ENCODE results near the gene RBKS. TPM values are rescaled to one million over a fixed set of nuclear protein-coding genes. Genes with fewer than 3 reads are reported as not detected.

Gene RBKS
- total RNA-seq, 2 donors from 2014 or later, result 1.5 TPM

DNA sequence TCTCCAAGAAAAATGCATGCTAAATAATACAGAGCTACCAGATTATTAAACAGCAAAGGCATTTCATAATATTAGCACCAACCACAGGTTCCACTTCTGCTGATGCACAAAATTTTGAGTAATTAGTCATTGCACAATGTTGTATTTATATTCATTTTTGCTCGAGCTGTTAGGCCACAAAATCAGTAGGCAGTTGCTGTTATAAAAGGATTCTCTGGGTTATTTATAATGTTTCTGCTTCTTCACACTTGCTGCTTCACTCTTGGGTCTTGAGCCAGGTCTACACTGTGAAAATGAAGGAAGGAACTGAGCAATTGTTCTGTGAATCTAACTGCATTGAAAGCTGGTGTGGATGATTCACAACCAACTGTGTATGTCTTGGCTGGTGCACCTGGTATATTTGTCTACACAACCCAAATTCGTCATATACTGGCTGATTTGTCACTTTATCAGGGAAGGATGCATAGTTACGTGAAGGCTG lies 80.4 kb downstream of the RBKS start:
- no peak for DNase-seq (ENCODE audit: low spot score)
- intact Hi-C loops (cut with DNase I), result loop anchor here in 1 of 2 donors (10.0 kb wide), 1 partner anchor 75 kb away; no protein-coding TSS in a partner anchor

DNA sequence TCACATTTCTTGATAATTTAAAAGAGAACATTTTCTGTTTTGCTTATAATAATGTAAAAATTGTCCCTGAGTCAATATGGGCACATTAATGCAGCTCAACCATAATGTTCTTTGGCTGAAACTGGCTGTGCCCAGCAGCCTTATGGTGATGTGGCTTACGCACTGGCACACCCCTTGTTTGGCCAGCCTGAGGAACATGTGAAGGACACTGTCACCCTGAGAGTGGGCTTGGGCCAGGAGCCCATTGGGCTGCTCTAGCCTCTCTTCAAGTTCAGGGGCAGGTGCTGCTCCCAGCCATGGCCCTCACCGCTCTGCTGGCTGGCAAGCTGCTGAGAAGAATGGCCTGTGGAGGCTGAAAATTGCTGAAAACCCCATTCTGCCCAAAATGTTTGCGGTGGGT lies 81.2 kb downstream of the RBKS start:
- intact Hi-C loops (cut with DNase I), result loop anchor here in 1 of 2 donors (10.0 kb wide), 1 partner anchor 76 kb away; no protein-coding TSS in a partner anchor

DNA sequence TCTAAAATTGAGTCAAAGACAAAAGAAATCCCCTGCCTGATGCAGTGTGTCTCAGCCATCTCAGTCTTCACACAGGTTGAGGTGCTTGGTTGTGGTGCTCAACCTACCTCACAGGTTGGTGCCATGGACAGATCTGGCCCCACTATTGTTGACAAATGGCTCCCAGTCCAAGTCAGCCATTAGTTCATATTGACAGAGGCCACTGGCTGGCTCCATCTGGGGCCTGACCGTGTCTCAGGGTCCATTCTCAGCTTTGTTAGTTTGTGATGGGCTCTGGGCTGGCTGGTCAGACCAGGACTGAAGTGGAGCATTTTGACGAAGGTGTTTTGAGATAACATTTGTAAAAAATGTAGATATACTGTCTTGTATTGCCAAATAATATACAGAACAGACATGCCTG lies 81.8 kb downstream of the RBKS start:
- intact Hi-C loops (cut with DNase I), result loop anchor here in 1 of 2 donors (10.0 kb wide), 1 partner anchor 76 kb away; no protein-coding TSS in a partner anchor
- DNase-seq (ENCODE audit: low spot score), result no peak

More for the DNA sequence above, 81.2 kb downstream of the RBKS start:
- DNase-seq (ENCODE audit: low spot score), result no peak

DNA sequence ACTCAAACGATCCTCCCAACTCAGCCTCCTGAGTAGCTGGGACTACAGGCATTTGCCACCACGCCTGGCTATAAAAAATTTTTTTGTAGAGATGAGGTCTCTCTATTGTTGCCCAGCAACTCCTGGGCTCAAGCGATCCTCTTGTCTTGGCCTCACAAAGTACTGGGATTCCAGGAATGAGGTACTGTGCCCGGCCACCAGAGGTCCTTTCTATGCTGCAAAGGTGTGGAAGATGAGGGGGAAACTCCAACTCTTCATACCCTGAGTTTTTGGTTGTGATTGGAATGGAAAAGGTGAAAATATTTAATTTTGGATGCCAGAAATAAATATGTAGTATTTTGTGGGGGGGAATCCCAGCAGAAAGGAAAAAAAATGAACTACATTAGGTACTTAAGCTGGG lies 82.7 kb downstream of the RBKS start:
- no peak for DNase-seq (ENCODE audit: low spot score)
- intact Hi-C loops (cut with DNase I), result loop anchor here in 1 of 2 donors (10.0 kb wide), 1 partner anchor 77 kb away; no protein-coding TSS in a partner anchor

DNA sequence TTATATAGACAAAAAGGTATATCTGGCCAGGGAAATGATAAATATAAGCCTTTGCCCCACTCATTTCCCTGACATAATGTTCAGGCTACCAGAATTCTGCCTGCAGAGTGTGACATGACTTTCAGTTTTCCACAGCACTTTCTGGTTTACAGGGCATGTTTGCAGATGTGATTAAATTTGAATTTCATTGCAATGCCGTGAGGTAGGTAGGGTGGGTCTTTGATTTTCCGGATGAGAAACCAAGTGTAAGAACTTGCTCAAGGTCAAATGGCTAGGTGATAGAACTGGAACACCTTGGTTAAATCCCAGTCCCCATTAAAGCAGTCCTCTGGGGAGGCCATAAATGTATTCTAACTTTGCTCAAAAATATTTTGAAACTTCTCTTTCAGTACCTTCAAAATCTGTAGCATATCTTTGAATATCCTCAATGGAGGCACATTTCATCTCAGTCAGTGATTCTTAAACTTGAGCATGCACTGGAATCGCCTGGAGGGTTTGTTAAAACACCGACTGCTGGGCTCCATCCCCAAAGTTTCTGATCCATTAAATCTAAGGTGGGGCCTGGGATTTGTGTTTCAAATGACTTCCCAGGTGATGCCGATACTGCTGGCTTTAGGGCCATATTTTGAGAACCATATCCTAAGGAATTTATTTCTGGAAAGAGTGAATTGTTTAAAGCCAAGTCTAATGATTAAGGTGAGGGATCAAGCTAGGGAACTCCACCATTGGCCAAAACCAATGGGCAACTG lies 83.7 kb downstream of the RBKS start:
- intact Hi-C loops (cut with DNase I), result loop anchor here in 1 of 2 donors (10.0 kb wide), 1 partner anchor 78 kb away; no protein-coding TSS in a partner anchor
- no peak for DNase-seq (ENCODE audit: low spot score)

DNA sequence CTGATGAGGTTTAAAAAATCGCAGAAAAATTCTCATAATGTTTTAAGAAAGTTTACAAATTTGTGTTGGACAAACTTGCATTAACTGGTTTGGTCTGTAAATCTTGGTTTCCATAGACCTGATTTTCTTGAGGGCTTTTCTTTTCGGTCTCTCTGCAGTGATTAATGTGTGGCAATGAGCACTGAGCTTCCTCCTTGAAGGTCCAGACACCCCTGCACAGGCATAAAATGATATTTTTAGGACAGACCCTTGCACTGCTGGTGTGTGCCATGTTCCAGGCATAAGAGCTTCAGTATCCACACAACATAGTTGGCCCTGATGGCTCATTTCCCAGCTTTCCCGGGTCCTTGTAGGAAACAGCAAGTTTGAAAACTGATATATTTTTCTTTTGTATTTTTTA lies 85.0 kb downstream of the RBKS start:
- intact Hi-C loops (cut with DNase I), result loop anchor here in 1 of 2 donors (10.0 kb wide), 1 partner anchor 80 kb away; no protein-coding TSS in a partner anchor
- no peak for DNase-seq (ENCODE audit: low spot score)

DNA sequence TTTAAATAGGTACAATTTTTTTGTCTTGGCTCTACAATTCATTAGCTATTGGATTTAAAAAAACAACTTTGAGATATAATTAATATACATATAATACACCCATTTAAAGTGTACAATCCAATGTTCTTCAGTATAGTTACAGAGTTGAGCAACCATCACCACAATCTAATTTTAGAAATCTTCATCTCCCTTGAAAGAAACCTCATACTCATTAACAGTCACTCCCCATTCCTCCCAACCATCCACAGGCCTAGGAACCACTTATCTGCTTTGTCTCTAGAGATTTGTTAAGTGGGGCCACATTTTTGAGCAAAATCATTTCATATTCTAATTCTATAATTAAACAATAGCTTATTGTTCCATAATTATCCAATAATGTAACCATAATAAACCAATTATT lies 86.0 kb downstream of the RBKS start:
- intact Hi-C loops (cut with DNase I), result loop anchor here in 1 of 2 donors (10.0 kb wide), 1 partner anchor 81 kb away; no protein-coding TSS in a partner anchor
- no peak for DNase-seq (ENCODE audit: low spot score)

DNA sequence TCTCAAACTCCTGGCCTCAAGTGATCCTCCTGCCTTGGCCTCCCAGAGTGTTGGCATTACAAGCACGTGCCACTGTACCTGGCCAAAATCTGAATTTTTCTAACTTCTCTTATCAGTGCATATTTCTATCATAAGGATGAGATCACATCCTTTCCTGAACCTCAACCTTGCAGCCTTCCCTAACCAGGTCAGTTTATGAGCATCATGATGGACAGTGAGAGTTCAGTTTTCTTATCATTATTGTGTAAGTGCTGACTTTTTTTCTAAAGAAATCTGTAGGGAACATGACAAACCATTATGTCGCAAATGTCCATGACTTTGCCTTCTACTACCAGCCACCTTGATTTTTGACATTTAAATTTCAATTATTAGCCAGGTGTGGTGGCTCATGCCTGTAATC lies 87.1 kb downstream of the RBKS start:
- intact Hi-C loops (cut with DNase I), result loop anchor here in 1 of 2 donors (10.0 kb wide), 1 partner anchor 82 kb away; no protein-coding TSS in a partner anchor

DNA sequence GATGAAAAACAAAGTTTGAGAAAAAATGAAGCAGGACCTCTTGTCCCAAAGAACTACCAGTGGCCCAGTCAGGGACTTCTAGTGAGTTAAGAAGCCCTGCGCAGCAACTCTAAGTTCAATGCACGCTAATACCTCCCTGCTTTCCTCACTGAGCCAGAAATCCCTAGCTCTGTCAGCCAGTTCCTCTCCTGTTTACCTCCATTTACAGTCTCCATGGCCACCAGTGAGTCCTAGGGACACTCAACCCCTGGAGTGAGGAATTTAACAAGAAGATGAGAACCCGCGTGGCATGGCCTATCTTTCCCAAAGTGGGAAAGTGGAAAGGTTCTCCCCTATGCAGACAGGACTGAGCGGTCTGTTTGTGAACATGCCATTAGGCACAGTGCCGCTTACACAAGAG lies 87.6 kb downstream of the RBKS start:
- DNase-seq (ENCODE audit: low spot score), result no peak
- intact Hi-C loops (cut with DNase I), result loop anchor here in 1 of 2 donors (10.0 kb wide), 1 partner anchor 82 kb away; no protein-coding TSS in a partner anchor

More for the DNA sequence above, 87.1 kb downstream of the RBKS start:
- DNase-seq (ENCODE audit: low spot score), result no peak

DNA sequence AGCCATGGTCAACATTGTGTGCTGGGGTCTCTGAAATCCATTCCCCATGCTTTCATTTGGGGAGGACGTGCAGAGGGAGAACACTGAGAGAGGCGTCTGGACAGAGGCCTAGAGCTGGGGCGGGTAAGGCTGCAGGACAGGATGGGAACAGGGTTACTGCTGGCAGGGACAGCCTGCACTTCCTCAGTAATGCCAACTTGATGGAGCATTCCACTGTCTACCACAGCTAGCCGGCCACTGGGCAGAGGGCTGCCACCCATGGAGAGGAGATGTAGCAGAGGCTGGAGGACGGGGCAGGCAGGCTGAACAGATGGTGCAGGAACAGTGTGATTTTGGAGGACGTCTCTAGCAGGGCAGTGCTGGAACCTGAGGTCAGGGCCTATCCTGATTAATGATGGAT lies 89.3 kb downstream of the RBKS start:
- no peak for DNase-seq (ENCODE audit: low spot score)
- intact Hi-C loops (cut with DNase I), result loop anchor here in 1 of 2 donors (10.0 kb wide), 1 partner anchor 84 kb away; no protein-coding TSS in a partner anchor

DNA sequence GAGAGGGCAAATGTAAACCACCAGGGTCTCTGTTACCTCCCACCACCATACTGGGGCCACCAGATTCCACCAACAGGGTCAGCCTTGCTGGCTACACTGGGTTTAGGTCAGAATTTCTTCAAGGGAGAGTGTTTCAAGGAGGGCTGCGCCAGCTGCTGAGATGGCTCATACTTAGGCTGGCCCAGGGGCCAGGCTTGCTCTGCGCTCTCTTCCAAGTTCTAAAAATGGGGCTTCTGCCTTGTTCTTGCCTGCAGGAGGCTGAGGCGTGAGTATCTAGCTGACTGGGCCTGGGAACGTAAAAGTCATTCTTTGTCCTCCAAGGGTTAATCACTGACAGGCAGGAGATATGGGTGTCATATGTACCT lies 90.6 kb downstream of the RBKS start:
- peak; percentile 82 for DNase-seq (ENCODE audit: low spot score)
- intact Hi-C loops (cut with DNase I), result loop anchor here in 1 of 2 donors (5.0 to 10.0 kb wide), 2 partner anchors 82 to 85 kb away; no protein-coding TSS in a partner anchor

DNA sequence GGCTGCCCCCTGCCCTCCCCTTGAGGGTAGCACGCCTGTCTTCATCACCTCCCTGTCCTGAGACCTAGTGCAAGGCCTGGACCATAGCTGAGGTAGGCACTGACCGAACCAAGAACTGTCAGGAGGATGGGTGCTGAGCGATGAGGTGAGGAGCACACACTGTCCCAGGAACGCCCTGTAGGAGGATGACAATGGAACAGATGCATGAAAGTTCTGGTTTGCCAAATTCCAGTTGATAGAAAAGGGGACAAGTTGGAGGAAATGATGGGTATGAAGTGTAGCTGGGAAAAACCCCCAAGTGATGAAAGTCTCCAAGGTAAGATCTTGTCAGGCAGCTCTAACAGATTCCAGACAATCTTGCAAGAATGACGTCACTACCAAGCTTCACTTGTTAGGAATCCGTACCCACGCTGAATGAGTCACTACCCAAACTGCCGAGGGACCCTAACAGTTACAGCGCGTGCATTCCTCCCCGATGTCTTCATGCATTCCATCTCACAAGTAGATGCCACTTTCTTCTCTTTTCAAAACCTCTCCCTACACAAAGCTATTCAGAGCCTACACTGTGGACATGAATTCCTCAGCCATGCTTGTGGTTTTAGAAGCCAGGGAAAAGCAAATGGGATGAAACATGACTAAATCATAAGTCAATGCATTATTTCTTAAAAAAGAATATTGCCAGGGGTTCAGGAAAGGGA lies 91.1 kb downstream of the RBKS start:
- intact Hi-C loops (cut with DNase I), result loop anchor here in 1 of 2 donors (5.0 kb wide), 1 partner anchor 82 kb away; no protein-coding TSS in a partner anchor
- peak; percentile 88 for DNase-seq (ENCODE audit: low spot score)

DNA sequence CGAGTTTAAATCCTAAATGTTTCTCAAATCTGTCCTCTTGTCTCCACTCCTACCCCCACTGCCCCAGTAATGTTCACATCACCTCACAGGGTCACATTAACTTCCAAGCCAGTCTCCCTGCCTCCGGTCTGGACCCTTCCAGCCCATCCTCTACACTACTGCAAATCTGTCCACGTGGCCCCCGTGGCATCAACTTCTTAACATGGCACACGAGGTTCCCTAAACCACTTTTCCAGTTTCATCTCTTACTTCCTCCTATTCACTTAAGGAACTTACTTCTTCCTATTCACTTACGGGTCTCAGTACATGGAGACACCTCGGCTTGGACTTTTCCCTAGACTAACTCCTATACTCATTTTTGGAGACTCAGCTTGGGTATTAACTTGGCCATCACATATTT lies 91.7 kb downstream of the RBKS start:
- intact Hi-C loops (cut with DNase I), result loop anchor here in 1 of 2 donors (5.0 kb wide), 1 partner anchor 81 kb away; no protein-coding TSS in a partner anchor
- no peak for DNase-seq (ENCODE audit: low spot score)

DNA sequence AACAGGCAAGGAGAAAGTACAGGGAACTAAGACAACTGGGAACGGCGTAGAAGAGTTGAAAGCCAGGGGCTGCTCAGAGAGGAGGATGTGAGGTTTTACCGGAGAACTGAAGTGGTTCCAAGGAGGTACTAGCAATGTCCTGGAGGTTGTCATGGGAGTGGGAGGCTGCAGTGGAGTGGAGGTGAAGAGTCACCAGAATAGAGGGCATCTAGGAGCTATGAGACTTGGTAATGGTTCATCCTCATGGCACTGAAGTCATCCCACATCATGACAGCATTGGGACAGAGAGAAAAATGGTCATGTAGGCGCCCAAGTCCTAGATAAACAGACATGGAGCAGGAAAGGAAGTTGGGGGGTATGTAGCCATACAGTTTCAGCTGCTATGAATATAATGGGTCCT lies 92.3 kb downstream of the RBKS start:
- no peak for DNase-seq (ENCODE audit: low spot score)
- intact Hi-C loops (cut with DNase I), result loop anchor here in 1 of 2 donors (5.0 kb wide), 1 partner anchor 81 kb away; no protein-coding TSS in a partner anchor

DNA sequence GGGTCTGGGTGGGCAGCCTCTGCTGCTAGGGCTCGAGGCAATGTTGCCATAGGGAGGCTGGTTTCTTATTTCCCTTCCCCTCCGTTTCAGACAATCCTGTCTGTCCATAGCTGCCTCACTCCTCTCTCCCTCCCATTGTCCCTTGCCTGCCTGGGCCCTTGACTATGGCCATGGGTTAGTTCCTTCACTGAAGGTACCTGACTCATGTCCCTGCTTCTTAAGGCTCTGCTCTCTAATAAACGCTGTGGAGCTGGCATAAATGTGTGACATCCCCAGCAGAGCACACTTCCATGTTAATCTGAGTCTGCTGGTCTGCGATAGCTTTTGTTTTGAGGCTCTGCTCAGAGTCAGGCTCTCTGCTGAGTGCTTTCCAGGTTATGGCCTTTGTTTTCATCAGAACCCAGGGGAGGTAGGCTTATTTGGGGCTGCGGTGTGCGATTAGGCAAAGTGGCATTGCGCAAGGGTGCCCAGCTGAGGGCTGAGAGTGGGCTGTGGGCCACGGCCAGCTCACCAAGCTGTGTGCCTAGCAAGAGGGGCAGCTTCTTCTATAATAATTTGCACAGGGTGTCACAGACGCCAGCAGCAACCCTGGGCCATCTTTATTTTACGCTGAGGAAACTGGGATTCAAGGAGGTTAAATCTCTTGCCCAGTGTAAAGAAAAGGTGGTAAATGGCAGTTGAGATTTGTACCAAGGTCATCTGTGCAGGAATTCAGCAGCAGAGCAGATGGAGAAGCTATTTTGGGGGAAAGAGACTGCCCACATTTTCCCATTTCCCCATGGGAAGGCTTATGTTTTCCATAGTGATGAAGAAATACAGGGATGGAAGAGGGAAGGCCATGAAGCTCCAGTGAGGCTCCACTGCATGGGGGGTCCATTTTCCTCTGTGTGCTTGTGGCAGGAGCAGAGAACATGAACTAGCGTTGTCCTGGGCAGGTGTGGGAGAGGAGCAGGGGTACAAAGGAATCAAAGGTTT lies 93.1 kb downstream of the RBKS start:
- intact Hi-C loops (cut with DNase I), result loop anchor here in 1 of 2 donors (5.0 kb wide), 1 partner anchor 80 kb away; no protein-coding TSS in a partner anchor
- no peak for DNase-seq (ENCODE audit: low spot score)

DNA sequence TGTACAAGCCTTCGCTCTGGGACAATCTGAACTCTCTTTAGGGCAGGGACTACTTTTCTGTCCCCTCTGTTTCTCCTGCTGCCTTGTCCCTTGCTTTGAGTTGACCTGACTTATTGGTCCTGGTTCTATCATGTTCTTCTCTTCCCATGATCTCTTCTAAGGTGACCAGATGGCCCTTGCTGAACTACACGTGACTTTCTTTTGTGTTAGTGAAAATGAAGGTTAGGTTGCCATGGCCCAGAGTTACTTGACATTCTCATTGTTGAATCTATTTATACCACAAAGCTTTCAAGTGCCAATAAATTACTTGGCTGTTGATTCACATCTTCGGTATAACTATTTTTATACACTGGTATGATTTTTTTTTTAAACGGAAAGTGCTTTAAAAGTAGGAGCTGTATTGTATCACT lies 94.3 kb downstream of the RBKS start:
- no peak for DNase-seq (ENCODE audit: low spot score)

DNA sequence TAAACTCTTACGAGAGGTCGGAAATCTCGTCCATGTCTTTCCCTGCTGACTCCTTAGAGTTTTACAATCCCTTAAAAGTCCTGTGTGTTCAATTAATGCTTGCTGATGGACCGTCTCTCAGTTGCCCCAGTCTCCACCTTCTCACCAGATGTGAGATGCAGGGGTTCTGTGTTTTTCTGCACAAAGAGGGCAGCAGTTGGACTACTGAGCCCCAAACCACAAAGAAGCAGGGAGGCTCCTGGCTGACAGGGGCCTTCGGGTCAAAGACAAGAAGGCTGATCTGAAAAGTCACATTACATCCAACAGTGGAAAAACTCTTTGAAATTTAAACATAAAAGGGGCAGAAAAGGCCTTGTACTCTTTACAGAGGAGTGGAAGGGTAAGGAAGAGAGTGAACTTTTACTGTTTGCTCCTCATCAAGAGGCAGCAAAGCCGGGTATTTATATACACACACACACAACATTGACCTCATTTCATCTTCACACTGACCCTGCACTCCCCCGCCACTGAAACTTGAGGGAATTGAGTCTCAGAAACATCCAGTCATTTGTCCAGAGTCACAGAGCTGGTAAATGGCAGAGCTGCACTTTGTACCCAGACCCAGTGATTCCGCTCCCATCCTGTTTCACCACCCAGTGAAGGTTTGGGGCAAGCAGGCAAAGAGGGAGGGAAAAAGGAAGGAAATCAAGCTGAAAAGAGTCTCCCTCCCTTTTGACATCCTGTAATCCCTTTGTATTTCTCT lies 94.9 kb downstream of the RBKS start:
- intact Hi-C loops (cut with DNase I), result loop anchor here in 1 of 2 donors (5.0 kb wide), 1 partner anchor 78 kb away; no protein-coding TSS in a partner anchor
- DNase-seq (ENCODE audit: low spot score), result no peak

More for the DNA sequence above, 94.3 kb downstream of the RBKS start:
- intact Hi-C loops (cut with DNase I), result loop anchor here in 1 of 2 donors (5.0 kb wide), 1 partner anchor 79 kb away; no protein-coding TSS in a partner anchor

Measured in posterior vena cava (tissue), 2 donors.